Body of pancreas (tissue), 4 donors: Measurements from ENCODE around the gene ZNF653.

Experiments
- POLR2A ChIP-seq, 3 donors: fragments of 450-650 bp; IDR thresholded peaks; one replicate each; pipeline ENCODE4 v1.6.1; 2016; ENCODE audit warnings: antibody characterized with exemption in 3 of 3, mild to moderate bottlenecking in 2 of 3
- TF ChIP-seq, protein P1 (sequence below), 7 experiments: fragments of 450-650 bp in 4 of 7; fragments of 200-600 bp in 3 of 7; sonication (generic) in 3 of 7; IDR thresholded peaks; one replicate each; pipeline ENCODE4 v1.5.1; 2016 to 2019; ENCODE audit warnings: antibody characterized with exemption in 7 of 7

DNA sequence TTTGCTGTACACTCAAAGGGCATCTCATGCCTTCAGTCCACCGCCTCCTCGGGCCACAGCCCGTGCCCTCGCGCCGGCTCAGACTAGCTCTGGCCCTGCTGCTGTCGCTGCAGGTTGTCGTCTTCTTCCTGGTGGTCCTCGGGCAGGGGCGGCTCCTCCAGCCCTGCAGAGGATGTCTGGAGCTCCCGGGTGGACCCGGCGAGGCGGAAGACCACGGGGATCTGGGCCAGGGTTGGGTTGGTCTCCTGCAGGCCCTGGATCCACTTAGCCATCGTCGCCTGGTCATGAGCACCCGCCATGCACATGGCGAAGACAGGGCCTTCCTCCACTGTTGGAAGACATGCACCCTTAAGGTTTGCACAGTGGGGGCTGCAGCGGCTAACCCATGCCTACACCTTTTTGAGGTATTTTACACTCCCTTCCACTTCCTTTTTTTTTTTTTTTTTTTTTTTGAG, 489 bp upstream of the ZNF653 start:
- TF ChIP-seq, protein P1, sequence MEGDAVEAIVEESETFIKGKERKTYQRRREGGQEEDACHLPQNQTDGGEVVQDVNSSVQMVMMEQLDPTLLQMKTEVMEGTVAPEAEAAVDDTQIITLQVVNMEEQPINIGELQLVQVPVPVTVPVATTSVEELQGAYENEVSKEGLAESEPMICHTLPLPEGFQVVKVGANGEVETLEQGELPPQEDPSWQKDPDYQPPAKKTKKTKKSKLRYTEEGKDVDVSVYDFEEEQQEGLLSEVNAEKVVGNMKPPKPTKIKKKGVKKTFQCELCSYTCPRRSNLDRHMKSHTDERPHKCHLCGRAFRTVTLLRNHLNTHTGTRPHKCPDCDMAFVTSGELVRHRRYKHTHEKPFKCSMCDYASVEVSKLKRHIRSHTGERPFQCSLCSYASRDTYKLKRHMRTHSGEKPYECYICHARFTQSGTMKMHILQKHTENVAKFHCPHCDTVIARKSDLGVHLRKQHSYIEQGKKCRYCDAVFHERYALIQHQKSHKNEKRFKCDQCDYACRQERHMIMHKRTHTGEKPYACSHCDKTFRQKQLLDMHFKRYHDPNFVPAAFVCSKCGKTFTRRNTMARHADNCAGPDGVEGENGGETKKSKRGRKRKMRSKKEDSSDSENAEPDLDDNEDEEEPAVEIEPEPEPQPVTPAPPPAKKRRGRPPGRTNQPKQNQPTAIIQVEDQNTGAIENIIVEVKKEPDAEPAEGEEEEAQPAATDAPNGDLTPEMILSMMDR (IDR thresholded peaks at IDR 0.05) = no peak
- no peak for TF ChIP-seq POLR2A (IDR thresholded peaks at IDR 0.05)
